Uterus (tissue), 2 donors: ENCODE measurements around the gene RASSF7.

Experiments
- POLR2A ChIP-seq, 2 donors: fragments of 450-650 bp; IDR thresholded peaks; one replicate each; pipeline ENCODE4 v1.6.1; 2016; ENCODE audit warnings: antibody characterized with exemption in 2 of 2, mild to moderate bottlenecking in 1 of 2, moderate library complexity in 1 of 2
- TF ChIP-seq, protein P1 (sequence below), 4 experiments: fragments of 200-600 bp in 2 of 4; fragments of 450-650 bp in 2 of 4; sonication (generic) in 2 of 4; IDR thresholded peaks; one replicate each; pipeline ENCODE4 v1.5.1; 2016 to 2019; ENCODE audit warnings: antibody characterized with exemption in 4 of 4, mild to moderate bottlenecking in 2 of 4, moderate library complexity in 1 of 4

GRCh38 chr11:550746-551085, 10.1 kb upstream of the RASSF7 start:
- TF ChIP-seq, protein P1, sequence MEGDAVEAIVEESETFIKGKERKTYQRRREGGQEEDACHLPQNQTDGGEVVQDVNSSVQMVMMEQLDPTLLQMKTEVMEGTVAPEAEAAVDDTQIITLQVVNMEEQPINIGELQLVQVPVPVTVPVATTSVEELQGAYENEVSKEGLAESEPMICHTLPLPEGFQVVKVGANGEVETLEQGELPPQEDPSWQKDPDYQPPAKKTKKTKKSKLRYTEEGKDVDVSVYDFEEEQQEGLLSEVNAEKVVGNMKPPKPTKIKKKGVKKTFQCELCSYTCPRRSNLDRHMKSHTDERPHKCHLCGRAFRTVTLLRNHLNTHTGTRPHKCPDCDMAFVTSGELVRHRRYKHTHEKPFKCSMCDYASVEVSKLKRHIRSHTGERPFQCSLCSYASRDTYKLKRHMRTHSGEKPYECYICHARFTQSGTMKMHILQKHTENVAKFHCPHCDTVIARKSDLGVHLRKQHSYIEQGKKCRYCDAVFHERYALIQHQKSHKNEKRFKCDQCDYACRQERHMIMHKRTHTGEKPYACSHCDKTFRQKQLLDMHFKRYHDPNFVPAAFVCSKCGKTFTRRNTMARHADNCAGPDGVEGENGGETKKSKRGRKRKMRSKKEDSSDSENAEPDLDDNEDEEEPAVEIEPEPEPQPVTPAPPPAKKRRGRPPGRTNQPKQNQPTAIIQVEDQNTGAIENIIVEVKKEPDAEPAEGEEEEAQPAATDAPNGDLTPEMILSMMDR (IDR thresholded peaks at IDR 0.05) = no peak
- TF ChIP-seq POLR2A (IDR thresholded peaks at IDR 0.05) = no peak
